ENCODE results near the gene NIPA2. TPM values are rescaled to one million over a fixed set of nuclear protein-coding genes. Genes with fewer than 3 reads are reported as not detected.
A peak's percentile ranks its signal among the peaks of the same experiment; 100 is the strongest.

NIPA2 gene
- total RNA-seq: 100 to 1,000 TPM in 1 of 5 donors, 10 to 100 TPM in 3, 1 to 10 TPM in 1; 1.2 to 280 (median 62.7) TPM
- polyA plus RNA-seq: 10 to 100 TPM in 2 of 3 donors, 1 to 10 TPM in 1; 9.7 to 13.0 (median 12.5) TPM
- long read RNA-seq, donor 1, partial matches to known transcripts: 5 of 9 reads
- long read RNA-seq, donor 1, other reads (novel, unspliced or antisense): 0 of 9 reads
- long read RNA-seq, donor 2, partial matches to known transcripts: 10 of 18 reads
- long read RNA-seq, donor 2, other reads (novel, unspliced or antisense): 0 of 18 reads
- long read RNA-seq, donor 3, partial matches to known transcripts: 0 of 2 reads
- long read RNA-seq, donor 3, other reads (novel, unspliced or antisense): 0 of 2 reads
- long read RNA-seq, donor 4: 0 reads
- long read RNA-seq, donor 5, transcript NIPA2-203 (6 exons, 2,280 nt): major isoform, 5 of 9 reads
- long read RNA-seq, donor 5, partial matches to known transcripts: 0 of 9 reads
- long read RNA-seq, donor 5, other reads (novel, unspliced or antisense): 0 of 9 reads
- long read RNA-seq, donor 6, transcript NIPA2-203 (6 exons, 2,280 nt): major isoform, 14 of 118 reads
- long read RNA-seq, donor 6, transcript NIPA2-201 (8 exons, 3,233 nt): minor isoform, 6 of 118 reads
- long read RNA-seq, donor 6, partial matches to known transcripts: 88 of 118 reads
- long read RNA-seq, donor 6, other reads (novel, unspliced or antisense): 6 of 118 reads
- long read RNA-seq, donor 7, transcript NIPA2-203 (6 exons, 2,280 nt): major isoform, 6 of 12 reads
- long read RNA-seq, donor 7, partial matches to known transcripts: 0 of 12 reads
- long read RNA-seq, donor 7, other reads (novel, unspliced or antisense): 0 of 12 reads
- long read RNA-seq, donor 8, transcript NIPA2-203 (6 exons, 2,280 nt): major isoform, 6 of 36 reads
- long read RNA-seq, donor 8, transcript NIPA2-201 (8 exons, 3,233 nt): major isoform, 6 of 36 reads
- long read RNA-seq, donor 8, partial matches to known transcripts: 24 of 36 reads
- long read RNA-seq, donor 8, other reads (novel, unspliced or antisense): 0 of 36 reads
- long read RNA-seq, donor 9, transcript NIPA2-203 (6 exons, 2,280 nt): major isoform, 5 of 5 reads
- long read RNA-seq, donor 9, partial matches to known transcripts: 0 of 5 reads
- long read RNA-seq, donor 9, other reads (novel, unspliced or antisense): 0 of 5 reads
- long read RNA-seq, donor 10, partial matches to known transcripts: 0 of 3 reads
- long read RNA-seq, donor 10, other reads (novel, unspliced or antisense): 0 of 3 reads

DNA sequence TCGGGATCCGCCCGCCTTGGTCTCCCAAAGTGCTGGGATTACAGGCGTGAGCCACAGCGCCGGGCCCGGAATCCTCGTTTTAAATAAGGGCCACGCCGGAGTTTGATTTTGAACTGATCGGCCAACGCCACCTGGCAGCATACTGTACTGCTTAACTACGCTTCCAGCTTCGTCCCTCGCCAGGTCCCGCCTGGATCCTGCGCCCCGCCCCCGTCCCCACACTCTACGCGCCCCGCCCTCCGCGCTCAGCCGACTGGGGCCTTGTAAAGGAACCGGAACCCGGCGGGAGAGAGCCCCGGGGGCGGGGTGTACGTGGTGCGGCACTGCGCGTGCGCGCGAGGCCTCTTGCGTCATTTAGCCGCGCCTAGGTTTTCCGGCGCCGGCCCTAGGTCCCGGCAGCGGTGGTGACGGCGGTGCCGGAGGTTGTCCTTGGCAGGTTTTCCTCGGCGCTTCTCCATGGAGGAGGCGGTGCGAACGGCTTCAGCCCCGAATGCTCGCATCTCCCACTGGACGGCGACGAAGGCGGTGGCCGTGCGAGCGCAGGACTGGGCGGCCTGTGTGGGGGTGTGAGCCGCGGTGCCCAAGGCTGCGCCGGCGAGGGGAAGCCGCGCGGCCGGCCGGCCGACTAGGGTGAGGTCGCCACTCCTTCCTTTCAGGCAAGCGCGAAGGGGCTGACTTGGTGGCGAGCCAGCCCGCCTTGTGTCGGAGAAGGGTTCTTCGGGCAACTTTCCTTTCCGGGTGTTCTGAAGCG is at the start of gene NIPA2:
Gene NIPA2 (plus strand): TSS at position 375 of the 751 bp plus-strand sequence. CDS start 13,066 bp downstream, outside the sequence.
- WGBS, 5 donors: 0 to 1% (median 0%) methylated on average over 12 to 83 of the region's 83 CpGs
- TF ChIP-seq, protein P1, sequence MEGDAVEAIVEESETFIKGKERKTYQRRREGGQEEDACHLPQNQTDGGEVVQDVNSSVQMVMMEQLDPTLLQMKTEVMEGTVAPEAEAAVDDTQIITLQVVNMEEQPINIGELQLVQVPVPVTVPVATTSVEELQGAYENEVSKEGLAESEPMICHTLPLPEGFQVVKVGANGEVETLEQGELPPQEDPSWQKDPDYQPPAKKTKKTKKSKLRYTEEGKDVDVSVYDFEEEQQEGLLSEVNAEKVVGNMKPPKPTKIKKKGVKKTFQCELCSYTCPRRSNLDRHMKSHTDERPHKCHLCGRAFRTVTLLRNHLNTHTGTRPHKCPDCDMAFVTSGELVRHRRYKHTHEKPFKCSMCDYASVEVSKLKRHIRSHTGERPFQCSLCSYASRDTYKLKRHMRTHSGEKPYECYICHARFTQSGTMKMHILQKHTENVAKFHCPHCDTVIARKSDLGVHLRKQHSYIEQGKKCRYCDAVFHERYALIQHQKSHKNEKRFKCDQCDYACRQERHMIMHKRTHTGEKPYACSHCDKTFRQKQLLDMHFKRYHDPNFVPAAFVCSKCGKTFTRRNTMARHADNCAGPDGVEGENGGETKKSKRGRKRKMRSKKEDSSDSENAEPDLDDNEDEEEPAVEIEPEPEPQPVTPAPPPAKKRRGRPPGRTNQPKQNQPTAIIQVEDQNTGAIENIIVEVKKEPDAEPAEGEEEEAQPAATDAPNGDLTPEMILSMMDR (IDR thresholded peaks at IDR 0.05): peak in 1 of 7 experiments; percentile 10
- TF ChIP-seq POLR2A (IDR thresholded peaks at IDR 0.05) (peak in 2 of 4 donors; percentile 45 to 67), POLR2AphosphoS5 (IDR thresholded peaks at IDR 0.05) (peak; percentile 86 to 98 (median 97)), EP300 (IDR thresholded peaks at IDR 0.05) (no peak)
- H3K27me3 ChIP-seq: no peaks in the 10 kb centered on the region
- peaks cover 13 to 36% (median 27%) of the 10 kb centered on the region in 4 donors for H3K4me1 ChIP-seq
- peak within 1 kb of the TSS; percentile 67 to 85 (median 77) for H3K4me3 ChIP-seq
- H3K36me3 ChIP-seq: peaks cover 0 to 18% (median 10%) of the 10 kb centered on the region in 4 donors
- peak; percentile 99 for DNase-seq
- H3K9me3 ChIP-seq: no peaks in the 10 kb centered on the region
- peak within 1 kb of the TSS; percentile 90 to 99 (median 98) for H3K27ac ChIP-seq
- intact Hi-C loops (cut with DNase I; ENCODE audit: low total_unique reads): no loop called here

DNA sequence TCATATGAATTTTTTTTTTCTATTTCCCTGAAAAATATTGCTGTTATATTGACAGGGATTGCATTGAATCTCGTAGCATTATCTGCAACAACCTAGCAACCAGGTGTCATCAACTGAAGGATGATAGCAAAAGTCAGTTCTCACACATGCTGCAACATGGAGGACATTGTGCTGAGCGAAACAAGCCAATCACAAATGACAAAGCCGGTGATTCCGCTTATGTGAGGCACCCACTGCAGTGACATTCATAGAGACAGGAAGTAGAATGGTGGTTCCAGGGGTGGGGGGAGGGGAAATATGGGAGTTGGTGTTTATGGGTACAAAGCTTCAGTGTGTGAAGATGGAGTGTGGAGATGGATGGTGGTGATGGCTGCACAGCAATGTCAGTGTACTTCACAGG is 44.4 kb upstream of the NIPA2 start:
- Histone ChIP-seq H3K4me1 (no peaks in the 10 kb centered on the region), H3K36me3 (peaks cover 0 to 10% (median 4%) of the 10 kb centered on the region in 4 donors), H3K27ac (no peak overlapping the region), H3K27me3 (no peaks in the 10 kb centered on the region), H3K9me3 (peaks cover 0 to 7% (median 3%) of the 10 kb centered on the region in 4 donors), H3K4me3 (no peak overlapping the region)
- TF ChIP-seq POLR2A (IDR thresholded peaks at IDR 0.05): no peak
- no peak for TF ChIP-seq POLR2AphosphoS5 (IDR thresholded peaks at IDR 0.05)
- no peak for TF ChIP-seq EP300 (IDR thresholded peaks at IDR 0.05)
- TF ChIP-seq, protein P1 (IDR thresholded peaks at IDR 0.05): no peak
- no peak for DNase-seq
- intact Hi-C loops (cut with DNase I; ENCODE audit: low total_unique reads): no loop called here
- 84 to 92% (median 90%) methylated on average over 4 of the region's 4 CpGs for WGBS, 5 donors

DNA sequence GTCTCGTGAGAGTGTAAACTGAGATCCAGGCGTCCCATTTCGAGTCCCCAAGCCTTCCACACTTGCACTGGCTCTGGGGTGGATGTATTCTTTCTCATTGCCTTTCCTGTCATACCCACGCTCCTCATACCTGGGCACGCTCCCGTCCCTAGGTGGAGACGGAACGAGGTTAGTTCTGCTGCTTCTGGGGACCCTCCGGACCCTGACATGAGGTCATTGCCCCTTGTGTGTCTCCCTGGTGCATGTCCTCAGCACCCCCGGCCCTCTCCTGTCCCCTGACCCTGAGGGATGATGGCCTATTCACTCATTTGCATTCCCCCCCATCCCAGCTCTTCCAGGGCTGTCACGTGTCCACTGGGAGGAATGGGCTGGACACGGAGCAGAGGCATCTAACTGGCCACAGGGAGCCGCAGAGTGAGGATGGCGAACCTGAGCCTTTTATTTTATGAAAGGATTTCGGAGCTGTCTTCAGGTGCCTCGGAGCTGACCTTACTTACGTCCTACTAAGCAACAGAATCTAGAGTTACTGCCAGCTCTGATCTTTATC is 43.8 kb upstream of the NIPA2 start:
- intact Hi-C loops (cut with DNase I; ENCODE audit: low total_unique reads): no loop called here
- Histone ChIP-seq H3K9me3 (peaks cover 0 to 2% (median under 1%) of the 10 kb centered on the region in 4 donors), H3K27me3 (no peaks in the 10 kb centered on the region), H3K36me3 (peaks cover 0 to 8% (median 3%) of the 10 kb centered on the region in 4 donors), H3K4me1 (no peaks in the 10 kb centered on the region), H3K27ac (no peak overlapping the region), H3K4me3 (no peak overlapping the region)
- TF ChIP-seq, protein P1 (IDR thresholded peaks at IDR 0.05): no peak
- TF ChIP-seq POLR2AphosphoS5 (IDR thresholded peaks at IDR 0.05): no peak
- TF ChIP-seq EP300 (IDR thresholded peaks at IDR 0.05): no peak
- TF ChIP-seq POLR2A (IDR thresholded peaks at IDR 0.05): no peak
- DNase-seq: no peak
- 92 to 96% (median 94%) methylated on average over 17 of the region's 17 CpGs for WGBS, 5 donors
